HEK293 (cell line): ENCODE data around the gene HBG2.
A peak's percentile ranks its signal among the peaks of the same experiment; 100 is the strongest.

ENCODE experiments used
- CTCF ChIA-PET: fragments of 350-600 bp; formaldehyde crosslinking; extraction: SDS; loops from one replicate; lab custom pipeline; 2021; ENCODE audit warnings: antibody characterized with exemption; lab: Yijun Ruan, JAX
- POLR2A ChIA-PET: fragments of 300-600 bp; formaldehyde crosslinking; extraction: SDS; loops from one replicate; lab custom pipeline; 2020; ENCODE audit warnings: antibody characterized with exemption, inconsistent platforms; lab: Yijun Ruan, JAX
- H3K27ac ChIP-seq: fragments of 200-500 bp; sonication (Bioruptor generic); 2 replicates; pipeline ENCODE4 v1.5.1; 2014; ENCODE audit warnings: low read depth, low read length, control low read depth, inconsistent platforms; ENCODE audit errors: extremely low read depth
- H3K36me3 ChIP-seq, 2 experiments: fragments of 200-500 bp in 1 of 2; sonication (Bioruptor generic) in 1 of 2; 1 replicate in 1 of 2; 2 replicates in 1 of 2; pipeline ENCODE4 v1.5.1; 2014 to 2017; ENCODE audit warnings: inconsistent platforms in 2 of 2, low read length in 2 of 2; ENCODE audit not compliant: control insufficient read depth in 2 of 2, insufficient read depth in 1 of 2
- H3K4me1 ChIP-seq: fragments of 200-500 bp; sonication (Bioruptor generic); 2 replicates; pipeline ENCODE4 v1.5.1; 2014; ENCODE audit warnings: mild to moderate bottlenecking, low read length, inconsistent platforms; ENCODE audit not compliant: control insufficient read depth, insufficient read depth
- H3K4me3 ChIP-seq: 2 replicates; pipeline ENCODE4 v1.5.1; 2011; ENCODE audit warnings: low read depth, mild to moderate bottlenecking, control low read depth, low read length, moderate library complexity
- H3K9me3 ChIP-seq: fragments of 200-500 bp; sonication (Bioruptor generic); 2 replicates; pipeline ENCODE4 v1.5.1; 2014; ENCODE audit warnings: low read depth, low read length, inconsistent platforms; ENCODE audit not compliant: control insufficient read depth, insufficient read depth
- CTCF ChIP-seq: fragments of 450-650 bp; formaldehyde crosslinking; IDR thresholded peaks from 2 replicates; pipeline ENCODE4 v1.5.1; 2016; ENCODE audit warnings: missing biosample characterization, missing genetic modification characterization
- HOXA7 ChIP-seq: sonication (generic); formaldehyde crosslinking; IDR thresholded peaks from 2 replicates; pipeline ENCODE4 v1.8.1; 2022; ENCODE audit warnings: missing genetic modification reagents, borderline replicate concordance
- IKZF3 ChIP-seq: fragments of 450-650 bp; IDR thresholded peaks from 2 replicates; pipeline ENCODE4 v1.5.0; 2018; ENCODE audit warnings: missing biosample characterization, mild to moderate bottlenecking, missing genetic modification characterization, moderate library complexity
- KLF9 ChIP-seq: fragments of 450-650 bp; formaldehyde crosslinking; IDR thresholded peaks from 2 replicates; pipeline ENCODE4 v1.5.1; 2016; ENCODE audit warnings: missing biosample characterization, missing genetic modification characterization, low read depth
- OVOL3 ChIP-seq: fragments of 450-650 bp; formaldehyde crosslinking; IDR thresholded peaks from 2 replicates; pipeline ENCODE4 v1.5.1; 2016; ENCODE audit warnings: missing biosample characterization, missing genetic modification characterization
- ZBTB8A ChIP-seq: fragments of 450-650 bp; formaldehyde crosslinking; IDR thresholded peaks from 2 replicates; pipeline ENCODE4 v1.5.1; 2016; ENCODE audit warnings: missing biosample characterization, missing genetic modification characterization
- ZFP3 ChIP-seq: fragments of 450-650 bp; formaldehyde crosslinking; IDR thresholded peaks from 2 replicates; pipeline ENCODE4 v1.5.1; 2016; ENCODE audit warnings: low read depth, missing biosample characterization, missing genetic modification characterization
- ZNF350 ChIP-seq: fragments of 450-650 bp; formaldehyde crosslinking; IDR thresholded peaks from 2 replicates; pipeline ENCODE4 v1.5.0; 2017; ENCODE audit warnings: missing biosample characterization, mild to moderate bottlenecking, missing genetic modification characterization
- ZNF391 ChIP-seq: fragments of 450-650 bp; formaldehyde crosslinking; IDR thresholded peaks from 2 replicates; pipeline ENCODE4 v1.5.1; 2016; ENCODE audit warnings: low read depth, missing biosample characterization, missing genetic modification characterization, borderline replicate concordance
- ZNF48 ChIP-seq: fragments of 450-650 bp; formaldehyde crosslinking; IDR thresholded peaks from 2 replicates; pipeline ENCODE4 v1.5.1; 2016; ENCODE audit warnings: missing biosample characterization, missing genetic modification characterization
- ZNF501 ChIP-seq: fragments of 450-650 bp; formaldehyde crosslinking; IDR thresholded peaks from 2 replicates; pipeline ENCODE4 v1.5.1; 2016; ENCODE audit warnings: missing biosample characterization, missing genetic modification characterization
- ZNF626 ChIP-seq: fragments of 450-650 bp; sonication (Bioruptor Pico); formaldehyde crosslinking; IDR thresholded peaks from 2 replicates; pipeline ENCODE4 v1.5.1; 2018; ENCODE audit warnings: missing biosample characterization, missing genetic modification characterization, inconsistent platforms
- ZNF658 ChIP-seq: fragments of 450-650 bp; formaldehyde crosslinking; IDR thresholded peaks from 2 replicates; pipeline ENCODE4; 2016; ENCODE audit warnings: missing biosample characterization, missing genetic modification characterization
- ZNF660 ChIP-seq: fragments of 450-650 bp; IDR thresholded peaks from 2 replicates; pipeline ENCODE4 v1.5.1; 2018; ENCODE audit warnings: missing biosample characterization, mild to moderate bottlenecking, missing genetic modification characterization
- ZNF768 ChIP-seq: fragments of 450-650 bp; formaldehyde crosslinking; IDR thresholded peaks from 2 replicates; pipeline ENCODE4 v1.5.1; 2018; ENCODE audit warnings: missing biosample characterization, mild to moderate bottlenecking, missing genetic modification characterization
- TF ChIP-seq, protein P1 (sequence below): fragments of 450-650 bp; formaldehyde crosslinking; IDR thresholded peaks from 2 replicates; pipeline ENCODE4 v1.5.1; 2016; ENCODE audit warnings: missing biosample characterization, missing genetic modification characterization, borderline replicate concordance

Gene HBG2

DNA sequence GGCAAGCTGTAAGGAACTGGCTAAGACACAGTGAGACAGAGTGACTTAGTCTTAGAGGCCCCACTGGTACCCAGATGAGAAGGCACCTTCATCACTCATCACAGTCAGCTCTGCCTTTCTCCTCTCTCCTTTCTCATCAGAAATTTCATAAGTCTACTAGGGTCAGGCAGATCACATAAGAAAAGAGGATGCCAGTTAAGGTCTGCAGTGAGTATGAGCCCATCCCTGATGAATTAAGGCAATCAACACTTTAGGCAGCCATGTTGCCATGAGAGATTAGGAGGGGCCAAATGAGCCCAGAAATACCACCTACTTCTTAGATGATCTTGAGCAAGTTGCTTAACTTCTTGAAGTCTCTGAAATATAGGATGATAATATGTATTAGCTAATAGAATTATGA is 27.0 kb upstream of the HBG2 start (continued):
- TF ChIP-seq ZNF391, result no peak
- no peak for TF ChIP-seq ZBTB8A

DNA sequence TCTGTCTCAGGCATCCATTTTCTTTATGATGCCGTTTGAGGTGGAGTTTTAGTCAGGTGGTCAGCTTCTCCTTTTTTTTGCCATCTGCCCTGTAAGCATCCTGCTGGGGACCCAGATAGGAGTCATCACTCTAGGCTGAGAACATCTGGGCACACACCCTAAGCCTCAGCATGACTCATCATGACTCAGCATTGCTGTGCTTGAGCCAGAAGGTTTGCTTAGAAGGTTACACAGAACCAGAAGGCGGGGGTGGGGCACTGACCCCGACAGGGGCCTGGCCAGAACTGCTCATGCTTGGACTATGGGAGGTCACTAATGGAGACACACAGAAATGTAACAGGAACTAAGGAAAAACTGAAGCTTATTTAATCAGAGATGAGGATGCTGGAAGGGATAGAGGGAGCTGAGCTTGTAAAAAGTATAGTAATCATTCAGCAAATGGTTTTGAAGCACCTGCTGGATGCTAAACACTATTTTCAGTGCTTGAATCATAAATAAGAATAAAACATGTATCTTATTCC is 26.1 kb upstream of the HBG2 start:
- ChIA-PET CTCF (interaction anchor here (0.7 kb wide), 1 partner anchor 407 kb away, joined by 3 read pairs; no protein-coding TSS in a partner anchor), POLR2A (no interaction called here)
- Histone ChIP-seq H3K4me3 (no peak overlapping the region), H3K27ac (no peak overlapping the region), H3K9me3 (no peaks in the 10 kb centered on the region), H3K4me1 (no peaks in the 10 kb centered on the region), H3K36me3 (no peaks in the 10 kb centered on the region)
- TF ChIP-seq ZFP3 (tag by site-specific recombination) (no peak), ZNF660 (tag by site-specific recombination) (0 out of 2 replicates have a peak, but pooled peaks have one; percentile 21)

GRCh38 chr11:5279471-5280090 is 25.0 kb upstream of the HBG2 start:
- TF ChIP-seq ZNF501 (tag by site-specific recombination), result no peak
- TF ChIP-seq ZNF48 (tag by site-specific recombination), result no peak
- no peaks in the 10 kb centered on the region for H3K9me3 ChIP-seq
- CTCF ChIA-PET, result no interaction called here
- no peak overlapping the region for H3K4me3 ChIP-seq
- no peak overlapping the region for H3K27ac ChIP-seq
- no peaks in the 10 kb centered on the region for H3K36me3 ChIP-seq
- no peaks in the 10 kb centered on the region for H3K4me1 ChIP-seq
- POLR2A ChIA-PET, result no interaction called here

DNA sequence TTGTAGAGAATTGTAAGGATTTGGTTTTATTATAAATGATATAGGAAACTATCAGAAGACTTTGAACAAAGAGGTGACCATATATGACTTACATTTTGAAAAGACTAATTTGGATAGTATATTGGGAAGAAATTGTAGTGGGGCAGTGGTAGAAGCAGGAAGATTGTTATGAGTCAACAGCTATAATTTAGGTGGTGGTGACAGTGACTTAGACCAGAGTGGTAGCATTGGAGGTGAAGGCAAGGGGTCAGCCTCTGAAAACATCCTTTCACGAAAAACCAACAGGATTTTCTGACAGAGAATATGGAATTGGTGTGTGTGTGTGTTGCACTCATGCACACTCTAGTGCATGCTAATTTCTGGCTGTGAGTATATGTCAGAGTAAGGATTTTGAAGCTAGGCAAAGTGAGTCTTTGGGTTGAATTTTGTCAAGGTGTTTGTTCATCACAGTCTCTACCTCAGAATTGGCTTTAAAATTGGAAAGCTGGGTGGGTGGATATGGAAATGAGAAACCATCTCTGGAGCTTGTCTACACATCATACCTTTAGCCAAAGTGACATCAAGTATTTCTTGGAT is 23.3 kb upstream of the HBG2 start:
- H3K27ac ChIP-seq, result no peak overlapping the region
- H3K4me1 ChIP-seq, result no peaks in the 10 kb centered on the region
- TF ChIP-seq, protein P1, sequence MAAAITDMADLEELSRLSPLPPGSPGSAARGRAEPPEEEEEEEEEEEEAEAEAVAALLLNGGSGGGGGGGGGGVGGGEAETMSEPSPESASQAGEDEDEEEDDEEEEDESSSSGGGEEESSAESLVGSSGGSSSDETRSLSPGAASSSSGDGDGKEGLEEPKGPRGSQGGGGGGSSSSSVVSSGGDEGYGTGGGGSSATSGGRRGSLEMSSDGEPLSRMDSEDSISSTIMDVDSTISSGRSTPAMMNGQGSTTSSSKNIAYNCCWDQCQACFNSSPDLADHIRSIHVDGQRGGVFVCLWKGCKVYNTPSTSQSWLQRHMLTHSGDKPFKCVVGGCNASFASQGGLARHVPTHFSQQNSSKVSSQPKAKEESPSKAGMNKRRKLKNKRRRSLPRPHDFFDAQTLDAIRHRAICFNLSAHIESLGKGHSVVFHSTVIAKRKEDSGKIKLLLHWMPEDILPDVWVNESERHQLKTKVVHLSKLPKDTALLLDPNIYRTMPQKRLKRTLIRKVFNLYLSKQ (tag by site-specific recombination), result no peak
- TF ChIP-seq ZNF768 (tag by site-specific recombination) (no peak), IKZF3 (tag by site-specific recombination) (no peak), OVOL3 (tag by site-specific recombination) (no peak), ZNF350 (tag by site-specific recombination) (no peak)
- ChIA-PET CTCF (no interaction called here), POLR2A (no interaction called here)
- no peaks in the 10 kb centered on the region for H3K9me3 ChIP-seq
- H3K4me3 ChIP-seq, result no peak overlapping the region
- H3K36me3 ChIP-seq, result no peaks in the 10 kb centered on the region

DNA sequence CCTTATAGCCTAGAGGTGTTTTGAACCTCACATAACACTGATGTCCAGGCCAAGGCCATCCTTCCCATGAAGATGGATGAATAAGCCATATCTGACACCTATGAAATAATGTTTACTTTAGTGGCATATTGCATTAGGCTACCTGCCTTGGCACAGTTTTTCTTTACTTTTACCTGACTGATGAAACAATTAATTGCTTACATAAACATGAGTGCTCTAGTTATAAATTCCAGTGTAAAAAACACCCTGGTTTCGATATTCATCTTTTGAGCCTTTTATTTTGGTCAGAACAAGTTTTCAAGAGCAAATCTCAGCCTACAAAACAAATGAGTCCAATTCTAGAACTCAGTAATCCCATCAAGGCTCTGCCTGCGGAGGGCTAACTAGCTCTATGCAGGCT is 22.1 kb upstream of the HBG2 start:
- CTCF ChIA-PET, result no interaction called here
- POLR2A ChIA-PET, result no interaction called here

More for the DNA sequence above, 22.1 kb upstream of the HBG2 start:
- no peak overlapping the region for H3K27ac ChIP-seq
- no peak for TF ChIP-seq HOXA7 (CRISPR knock-in tag)
- no peak for TF ChIP-seq CTCF (tag by site-specific recombination)
- TF ChIP-seq KLF9 (tag by site-specific recombination), result no peak
- no peak for TF ChIP-seq ZNF658 (tag by site-specific recombination)
- no peak for TF ChIP-seq ZNF626 (tag by site-specific recombination)
- H3K4me3 ChIP-seq, result no peak overlapping the region
- no peaks in the 10 kb centered on the region for H3K9me3 ChIP-seq
- H3K4me1 ChIP-seq, result no peaks in the 10 kb centered on the region
- H3K36me3 ChIP-seq, result no peaks in the 10 kb centered on the region
